GM19463 (cell line): ENCODE results near the gene ADIG.

ENCODE experiments used
- ATAC-seq: cut with Tn5 transposase; IDR thresholded peaks from one replicate; pipeline ENCODE4 v1.9.1; 2021; ENCODE audit warnings: mild to moderate bottlenecking, moderate library complexity; ENCODE audit not compliant: unreplicated experiment

ADIG gene

GRCh38 chr20:38581013-38581412, at the start of gene ADIG:
ADIG (plus strand) TSS chr20:38581197; CDS start chr20:38581251, 54 bp downstream.
- ATAC-seq, result no peak

GRCh38 chr20:38534756-38535155, 46.2 kb upstream of the ADIG start:
- ATAC-seq, result no peak

- ATAC-seq, result no peak
These were observed 44.7 kb upstream of the ADIG start for GRCh38 chr20:38536310-38536709.

- no peak for ATAC-seq
These were observed 43.8 kb upstream of the ADIG start for GRCh38 chr20:38537176-38537575.

- no peak for ATAC-seq
These were observed 42.2 kb upstream of the ADIG start for GRCh38 chr20:38538789-38539188.

- no peak for ATAC-seq
These were observed 37.7 kb upstream of the ADIG start for GRCh38 chr20:38543014-38543906.

- ATAC-seq, result no peak
These were observed 35.2 kb upstream of the ADIG start for GRCh38 chr20:38545771-38546170.

- ATAC-seq, result no peak
These were observed 33.5 kb upstream of the ADIG start for GRCh38 chr20:38547288-38548085.

GRCh38 chr20:38548356-38549083, 32.5 kb upstream of the ADIG start:
- ATAC-seq, result no peak

- no peak for ATAC-seq
These were observed 30.7 kb upstream of the ADIG start for GRCh38 chr20:38550274-38550673.

GRCh38 chr20:38551056-38551626, 29.9 kb upstream of the ADIG start:
- ATAC-seq, result no peak

- ATAC-seq, result no peak
These were observed 26.0 kb upstream of the ADIG start for GRCh38 chr20:38554986-38555385.

GRCh38 chr20:38555395-38555794, 25.6 kb upstream of the ADIG start:
- no peak for ATAC-seq

- ATAC-seq, result no peak
These were observed 23.8 kb upstream of the ADIG start for GRCh38 chr20:38557174-38557573.

GRCh38 chr20:38558596-38559360, 22.2 kb upstream of the ADIG start:
- no peak for ATAC-seq

GRCh38 chr20:38559764-38560163, 21.2 kb upstream of the ADIG start:
- ATAC-seq, result no peak

GRCh38 chr20:38563802-38564431, 17.1 kb upstream of the ADIG start:
- ATAC-seq, result no peak

- no peak for ATAC-seq
These were observed 16.3 kb upstream of the ADIG start for GRCh38 chr20:38564680-38565079.

- ATAC-seq, result no peak
These were observed 14.9 kb upstream of the ADIG start for GRCh38 chr20:38566036-38566598.
